H1 (cell line): ENCODE results near the gene SLC44A1.

Experiments used
- POLR2A ChIP-seq, 2 experiments: IDR thresholded peaks; 1 replicate in 1 of 2; 2 replicates in 1 of 2; pipeline ENCODE4 v1.6.1; 2011; ENCODE audit warnings: low read depth in 2 of 2, low read length in 2 of 2, mild to moderate bottlenecking in 2 of 2; ENCODE audit errors: control extremely low read depth in 1 of 2
- RAD21 ChIP-seq, 2 experiments: IDR thresholded peaks in 1 of 2; conservative IDR thresholded peaks in 1 of 2; 2 replicates each; pipeline ENCODE4 v1.6.1; 2011; ENCODE audit warnings: low read depth in 2 of 2, low read length in 2 of 2, improper control_type of control experiment in 1 of 2, inconsistent platforms in 1 of 2, mild to moderate bottlenecking in 1 of 2, moderate library complexity in 1 of 2
- RFX5 ChIP-seq: IDR thresholded peaks from 2 replicates; pipeline ENCODE4 v1.6.1; 2011; ENCODE audit warnings: low read depth, low read length, improper control_type of control experiment, borderline replicate concordance
- TF ChIP-seq, protein P1 (sequence below), 3 experiments: IDR thresholded peaks; 1 replicate in 2 of 3; 2 replicates in 1 of 3; pipeline versions ENCODE4 v1.5.1 to v1.6.1; 2011; ENCODE audit warnings: low read length in 3 of 3, mild to moderate bottlenecking in 3 of 3, inconsistent platforms in 2 of 3, low read depth in 1 of 3, moderate library complexity in 1 of 3; ENCODE audit not compliant: insufficient read depth in 1 of 3; ENCODE audit errors: control extremely low read depth in 1 of 3

DNA sequence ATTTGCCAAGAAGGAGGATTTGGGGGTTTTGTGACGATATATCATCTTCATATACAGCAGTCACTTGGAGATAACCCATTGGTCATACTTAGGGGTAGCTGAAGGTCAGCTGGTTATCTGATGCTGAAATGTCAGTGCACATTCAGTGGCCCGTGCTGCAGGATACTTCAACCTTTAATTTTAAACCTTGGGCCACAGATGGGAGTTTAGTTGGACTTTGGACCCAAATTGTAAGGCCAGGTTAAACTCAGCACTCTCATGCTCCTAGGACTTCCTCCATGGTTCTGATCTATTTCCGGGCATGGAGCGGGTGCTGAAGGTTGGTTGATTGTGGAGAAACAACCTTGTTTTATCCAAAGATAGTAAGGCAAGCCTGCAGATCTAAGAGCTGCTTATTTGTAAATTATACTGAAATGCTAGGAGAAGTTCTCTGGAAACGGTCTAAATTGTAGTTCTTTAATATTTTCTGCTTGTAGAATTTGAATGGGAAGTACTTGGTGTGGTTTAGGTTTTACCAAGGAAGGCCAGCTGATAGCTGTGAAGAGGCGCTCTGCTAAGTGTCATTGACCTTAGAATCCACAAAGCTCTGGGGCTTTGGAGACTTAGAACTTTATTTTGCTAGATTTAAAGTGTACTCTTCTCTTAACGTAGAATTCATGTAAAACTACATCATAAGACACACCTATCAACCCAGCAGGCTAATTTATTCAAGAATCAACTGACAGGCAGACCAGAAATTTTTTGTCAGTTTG is 38.6 kb downstream of the SLC44A1 start:
- TF ChIP-seq POLR2A (IDR thresholded peaks at IDR 0.05; ENCODE audit: control extremely low read depth in 1 of 2, low read depth in 2 of 2, low read length in 2 of 2) (no peak), RAD21 (IDR thresholded peaks at IDR 0.05 in 1 of 2, conservative IDR thresholded peaks at IDR 0.05 in 1 of 2; ENCODE audit: low read depth in 2 of 2, low read length in 2 of 2) (no peak), RFX5 (no peak)
- TF ChIP-seq, protein P1, sequence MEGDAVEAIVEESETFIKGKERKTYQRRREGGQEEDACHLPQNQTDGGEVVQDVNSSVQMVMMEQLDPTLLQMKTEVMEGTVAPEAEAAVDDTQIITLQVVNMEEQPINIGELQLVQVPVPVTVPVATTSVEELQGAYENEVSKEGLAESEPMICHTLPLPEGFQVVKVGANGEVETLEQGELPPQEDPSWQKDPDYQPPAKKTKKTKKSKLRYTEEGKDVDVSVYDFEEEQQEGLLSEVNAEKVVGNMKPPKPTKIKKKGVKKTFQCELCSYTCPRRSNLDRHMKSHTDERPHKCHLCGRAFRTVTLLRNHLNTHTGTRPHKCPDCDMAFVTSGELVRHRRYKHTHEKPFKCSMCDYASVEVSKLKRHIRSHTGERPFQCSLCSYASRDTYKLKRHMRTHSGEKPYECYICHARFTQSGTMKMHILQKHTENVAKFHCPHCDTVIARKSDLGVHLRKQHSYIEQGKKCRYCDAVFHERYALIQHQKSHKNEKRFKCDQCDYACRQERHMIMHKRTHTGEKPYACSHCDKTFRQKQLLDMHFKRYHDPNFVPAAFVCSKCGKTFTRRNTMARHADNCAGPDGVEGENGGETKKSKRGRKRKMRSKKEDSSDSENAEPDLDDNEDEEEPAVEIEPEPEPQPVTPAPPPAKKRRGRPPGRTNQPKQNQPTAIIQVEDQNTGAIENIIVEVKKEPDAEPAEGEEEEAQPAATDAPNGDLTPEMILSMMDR (IDR thresholded peaks at IDR 0.05; ENCODE audit: control extremely low read depth in 1 of 3, insufficient read depth in 1 of 3, low read depth in 1 of 3, low read length in 3 of 3) = no peak
